ENCODE results near the gene STOML1.

Gene STOML1, protein sequence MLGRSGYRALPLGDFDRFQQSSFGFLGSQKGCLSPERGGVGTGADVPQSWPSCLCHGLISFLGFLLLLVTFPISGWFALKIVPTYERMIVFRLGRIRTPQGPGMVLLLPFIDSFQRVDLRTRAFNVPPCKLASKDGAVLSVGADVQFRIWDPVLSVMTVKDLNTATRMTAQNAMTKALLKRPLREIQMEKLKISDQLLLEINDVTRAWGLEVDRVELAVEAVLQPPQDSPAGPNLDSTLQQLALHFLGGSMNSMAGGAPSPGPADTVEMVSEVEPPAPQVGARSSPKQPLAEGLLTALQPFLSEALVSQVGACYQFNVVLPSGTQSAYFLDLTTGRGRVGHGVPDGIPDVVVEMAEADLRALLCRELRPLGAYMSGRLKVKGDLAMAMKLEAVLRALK

DNA sequence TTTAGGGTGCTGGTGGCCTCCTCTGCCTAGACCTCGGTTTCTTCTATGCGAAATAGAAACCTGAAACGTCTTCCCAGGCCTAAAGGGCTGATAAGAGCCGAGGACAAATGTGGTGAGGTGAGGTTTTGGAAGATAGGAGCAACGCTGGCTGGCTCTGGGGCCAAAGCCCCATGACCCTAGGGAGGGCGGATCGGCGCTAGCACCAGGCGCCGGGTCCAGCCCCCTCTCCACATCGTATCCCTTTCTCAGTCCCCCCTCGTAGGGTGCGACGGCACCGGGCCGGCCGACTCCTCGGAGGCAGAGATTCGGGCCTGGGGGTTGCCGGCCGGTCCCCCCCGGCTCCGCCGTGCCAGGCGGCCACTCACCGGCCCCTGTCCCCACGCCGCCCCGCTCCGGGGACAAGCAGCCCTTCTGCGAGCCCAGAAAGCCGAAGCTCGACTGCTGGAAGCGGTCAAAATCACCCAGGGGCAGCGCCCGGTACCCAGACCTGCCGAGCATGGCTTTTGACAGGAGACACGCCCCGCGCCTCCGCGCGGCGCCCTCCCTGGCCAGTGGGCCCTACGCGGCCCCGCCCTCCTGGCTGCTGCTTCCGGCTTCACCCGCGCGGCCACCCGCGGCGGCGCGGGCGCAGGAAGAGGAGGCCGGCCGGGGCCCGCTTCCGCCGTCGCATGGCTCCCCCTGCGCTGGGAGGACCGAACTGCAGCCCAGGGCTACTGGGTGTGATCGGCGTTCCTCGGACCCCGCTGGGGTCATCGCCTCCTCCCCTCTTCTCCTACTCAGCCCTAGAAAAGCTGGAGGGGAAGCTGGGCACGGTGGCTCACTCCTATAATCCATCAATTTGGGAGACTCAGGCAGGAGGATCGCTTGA lies at the start of gene STOML1:
Gene STOML1 (minus strand): TSS at position 570 of the 868 bp plus-strand sequence. CDS start 72 bp downstream, at position 498.
- DNase-seq = peak; percentile 87

DNA sequence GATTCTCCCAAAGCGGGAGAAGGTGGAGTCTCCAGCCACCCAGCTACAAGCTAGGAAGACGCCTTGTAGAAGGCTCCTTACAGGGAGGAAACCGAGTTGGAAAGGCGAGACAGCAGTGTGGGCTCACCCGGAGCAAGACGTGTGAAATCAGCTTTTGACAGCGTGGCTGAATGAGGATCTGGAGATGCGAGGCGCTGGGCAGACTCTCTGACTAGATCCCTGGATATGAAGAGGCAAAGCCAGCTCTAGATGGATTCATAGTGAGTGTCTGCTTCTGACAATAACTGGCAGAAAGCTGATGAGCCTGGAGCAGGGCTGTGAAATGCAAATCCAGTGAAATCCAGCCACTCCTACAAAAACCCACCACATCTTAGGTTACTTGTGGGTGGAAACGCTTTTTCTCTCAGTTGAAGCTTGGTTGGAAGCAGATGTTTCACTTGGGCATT lies 49.2 kb upstream of the STOML1 start:
- DNase-seq = no peak

DNA sequence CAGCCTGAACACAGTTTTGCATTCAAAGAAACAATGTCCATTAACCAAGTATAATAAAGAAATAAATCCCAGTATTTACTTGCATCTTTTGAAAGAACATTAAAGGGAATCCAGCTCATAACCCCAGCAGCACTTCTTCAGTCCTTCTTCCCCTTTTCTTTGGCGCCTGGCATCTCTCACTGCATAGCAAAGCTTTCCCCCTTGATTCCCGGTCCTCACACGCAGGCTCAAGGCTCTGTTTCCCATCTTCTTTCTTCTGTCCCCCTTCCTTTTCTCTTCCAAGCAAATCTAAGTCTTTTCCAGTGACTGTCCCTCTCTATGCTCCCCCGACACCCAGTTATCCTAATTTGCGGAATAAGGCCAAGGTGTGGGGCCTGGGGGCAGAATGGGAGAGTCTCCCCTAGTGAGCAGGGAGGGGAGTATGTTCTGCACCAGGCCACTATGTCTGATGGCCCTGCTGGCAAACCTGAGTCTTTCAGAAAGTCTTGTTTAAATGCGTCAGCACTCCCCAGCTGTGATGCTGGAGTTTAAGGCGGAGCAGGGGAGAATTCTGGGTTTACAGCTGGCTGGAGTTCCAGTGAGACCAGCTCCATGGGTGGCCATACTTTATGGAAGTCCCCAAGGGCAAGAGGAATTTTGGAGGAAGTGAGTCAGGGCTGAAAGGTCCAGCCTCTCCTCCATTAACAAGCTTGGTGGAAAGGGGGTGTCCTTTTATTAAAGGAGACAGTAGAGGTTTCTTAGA lies 48.2 kb upstream of the STOML1 start:
- no peak for DNase-seq

DNA sequence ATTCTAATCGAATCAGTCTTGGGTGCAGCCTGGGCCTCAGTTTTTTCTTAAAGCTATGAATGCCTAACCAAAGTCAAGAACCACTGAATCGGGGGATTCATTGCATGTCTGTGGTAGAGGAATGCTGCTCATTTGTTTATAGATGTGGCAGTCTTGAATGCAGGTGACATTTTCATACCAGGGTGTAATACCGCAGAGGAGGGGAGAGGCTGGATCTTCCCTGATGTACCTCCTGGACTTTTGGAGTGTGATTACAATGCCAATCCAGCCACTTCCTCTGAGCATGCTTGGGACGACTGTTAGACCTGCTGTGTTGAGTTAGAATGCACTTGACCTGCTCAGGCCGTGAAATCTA lies 47.5 kb upstream of the STOML1 start:
- DNase-seq = no peak

- no peak for DNase-seq
Observed at GRCh38 chr15:74038707-74039655, 46.9 kb upstream of the STOML1 start.

DNA sequence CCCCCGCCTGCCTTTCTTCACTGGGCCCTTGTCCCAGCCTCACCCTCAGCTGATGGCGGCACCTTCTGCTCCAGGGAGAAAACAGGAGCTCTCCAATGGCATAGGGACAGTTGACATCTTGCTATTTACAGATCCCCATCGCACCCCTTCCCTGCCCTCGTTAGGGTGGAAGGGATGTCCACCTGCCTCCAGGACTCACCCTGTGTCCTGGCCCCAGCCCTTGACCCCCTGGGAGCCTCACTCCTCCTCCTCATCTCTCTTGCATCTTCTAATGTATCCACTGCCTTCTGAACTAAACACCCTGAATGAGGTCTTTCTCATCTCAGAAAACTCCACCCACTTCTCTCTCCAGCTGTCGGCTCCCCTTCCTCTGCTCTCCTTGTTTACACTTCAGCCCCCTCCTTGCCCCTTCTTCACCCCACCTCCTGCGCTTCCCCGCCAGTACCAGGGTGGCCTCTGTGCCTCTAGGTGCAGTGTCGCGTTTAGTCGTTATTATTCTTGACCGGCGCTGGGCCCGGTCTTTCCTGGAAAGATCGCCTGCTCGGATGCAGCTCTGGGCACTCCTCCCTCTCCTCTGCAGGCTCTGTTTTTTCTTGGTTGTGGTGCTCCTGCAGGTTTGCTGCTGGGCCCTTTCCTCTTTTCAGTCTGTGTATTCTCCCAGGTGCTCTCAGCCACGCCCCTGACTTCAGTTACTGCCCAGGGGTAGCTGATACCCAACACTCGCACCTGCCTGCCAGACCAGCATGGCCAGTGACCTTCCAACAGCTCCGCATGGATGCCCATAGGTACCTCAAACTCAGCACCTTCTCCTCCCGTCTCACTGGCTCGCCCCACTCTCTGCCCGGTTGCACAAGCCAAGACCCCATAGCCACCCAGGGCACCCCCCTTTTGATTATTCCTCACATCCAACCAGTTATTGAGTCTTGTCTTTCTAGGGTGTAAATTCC lies 45.3 kb upstream of the STOML1 start:
- DNase-seq = no peak

GRCh38 chr15:74036271-74037170 lies 44.4 kb upstream of the STOML1 start:
- no peak for DNase-seq

GRCh38 chr15:74035121-74036017 lies 43.3 kb upstream of the STOML1 start:
- no peak for DNase-seq

DNA sequence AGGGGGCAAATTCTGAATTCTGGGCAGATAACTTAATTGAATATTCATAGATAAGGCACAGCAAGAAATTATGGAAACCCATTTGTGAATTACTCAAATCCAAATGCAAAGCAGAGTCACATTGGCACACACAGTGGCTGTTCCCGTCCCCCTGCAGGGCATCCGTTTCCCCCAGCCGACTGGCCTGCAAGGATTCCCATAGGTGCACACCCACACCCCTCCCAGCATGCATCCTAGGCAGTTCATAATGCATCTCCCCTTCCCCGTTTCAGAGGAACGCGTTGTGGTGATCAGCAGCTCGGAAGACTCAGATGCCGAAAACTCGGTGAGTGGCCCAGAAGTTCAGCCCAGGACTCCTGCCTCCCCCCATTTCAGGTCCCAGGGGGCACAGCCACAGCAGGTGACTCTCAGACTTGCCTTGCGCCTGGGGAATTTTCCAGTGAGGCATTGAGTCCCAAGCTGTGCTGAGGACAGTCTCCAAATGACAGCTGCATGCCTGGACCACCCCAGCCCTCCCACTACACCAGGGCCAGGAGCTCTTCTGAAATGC lies 42.2 kb upstream of the STOML1 start:
- DNase-seq = no peak

DNA sequence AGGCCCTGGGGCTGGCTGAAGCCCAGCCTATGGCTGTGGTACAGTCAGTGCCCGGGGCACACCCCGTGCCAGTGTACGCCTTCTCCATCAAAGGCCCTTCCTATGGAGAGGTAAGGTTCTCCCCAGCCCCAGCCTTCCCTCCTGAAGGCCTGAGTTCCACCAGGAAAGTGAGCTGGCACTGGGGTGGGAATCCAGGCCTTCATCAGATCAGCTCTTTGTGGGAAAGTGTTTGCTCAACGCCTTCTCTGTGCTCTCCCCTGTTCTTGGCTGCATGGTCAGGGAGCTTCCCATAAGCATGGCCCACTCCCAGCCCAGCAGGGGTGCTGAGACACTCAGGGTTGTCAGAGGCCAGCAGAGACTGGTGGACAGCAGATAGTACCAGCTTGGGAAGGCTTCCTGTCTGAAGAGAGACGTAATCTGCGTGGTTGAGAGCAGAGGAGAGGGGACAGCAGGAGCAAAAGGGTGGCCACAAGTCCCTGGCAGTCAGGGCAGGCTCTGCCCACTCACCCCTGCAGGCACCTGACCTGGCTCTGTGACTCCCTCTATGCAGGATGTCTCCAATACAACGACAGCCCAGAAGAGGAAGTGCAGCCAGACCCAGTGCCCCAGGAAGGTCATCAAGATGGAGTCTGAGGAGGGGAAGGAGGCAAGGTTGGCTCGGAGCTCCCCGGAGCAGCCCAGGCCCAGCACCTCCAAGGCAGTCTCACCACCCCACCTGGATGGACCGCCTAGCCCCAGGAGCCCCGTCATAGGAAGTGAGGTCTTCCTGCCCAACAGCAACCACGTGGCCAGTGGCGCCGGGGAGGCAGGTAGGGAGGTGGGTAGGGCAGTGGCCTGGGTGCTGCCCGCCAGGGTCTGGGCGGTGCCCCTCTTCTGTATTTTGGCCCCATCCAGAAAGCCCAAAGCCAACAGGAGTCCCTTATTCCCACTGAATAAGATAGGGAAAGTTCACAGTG lies 40.8 kb upstream of the STOML1 start:
- DNase-seq = no peak

DNA sequence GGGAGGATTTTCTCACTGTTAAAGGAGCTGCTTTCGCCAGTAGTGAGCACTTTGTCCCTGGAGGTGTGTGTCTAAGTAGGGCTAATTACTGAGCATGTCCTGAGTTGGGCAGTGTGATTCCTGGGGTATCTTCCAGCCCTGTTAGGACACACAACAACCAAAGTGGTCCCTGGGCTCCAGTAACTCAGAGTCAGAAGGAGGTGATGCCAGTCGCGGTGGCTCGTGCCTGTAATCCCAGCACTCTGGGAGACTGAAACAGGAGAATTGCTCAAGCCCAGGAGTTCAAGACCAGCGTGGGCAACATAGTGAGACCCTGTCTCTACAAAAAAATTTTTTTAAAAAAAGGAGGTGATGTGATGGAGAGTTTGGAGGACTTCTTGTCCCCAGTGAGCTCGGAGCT lies 40.0 kb upstream of the STOML1 start:
- DNase-seq = no peak

- DNase-seq = no peak
Observed at GRCh38 chr15:74028646-74029045, 36.6 kb upstream of the STOML1 start.

GRCh38 chr15:74027688-74028087 lies 35.6 kb upstream of the STOML1 start:
- no peak for DNase-seq

GRCh38 chr15:74025436-74025835 lies 33.3 kb upstream of the STOML1 start:
- no peak for DNase-seq

DNA sequence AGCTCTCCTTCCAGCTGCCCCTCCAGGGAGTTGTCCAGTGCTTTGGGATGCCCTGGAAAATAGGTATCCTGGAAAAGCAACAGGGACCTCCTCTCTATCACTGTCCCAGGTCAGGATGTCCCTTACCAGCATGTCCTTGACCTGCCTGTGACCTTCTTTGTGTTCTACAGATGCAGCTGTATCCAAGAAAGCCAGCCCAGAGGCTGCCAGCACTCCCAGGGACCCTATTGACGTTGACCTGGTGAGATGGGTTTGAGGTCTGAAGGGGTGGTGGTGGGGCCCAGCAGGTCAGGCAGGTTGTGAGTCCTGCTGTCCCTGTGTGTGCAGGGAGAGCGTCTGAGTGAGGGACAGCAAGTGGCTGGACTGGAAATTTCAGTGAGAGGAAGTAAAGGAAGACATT lies 32.6 kb upstream of the STOML1 start:
- DNase-seq = no peak

- DNase-seq = no peak
Observed at GRCh38 chr15:74022706-74023470, 30.8 kb upstream of the STOML1 start.

All from NCI-H1048 (cell line).